Activated CD4-positive, alpha-beta T cell treated with anti-CD3 and anti-CD28 coated beads, Interleukin-2, amount 10 ng/mL, durations not matched to agents 24 days and 14 days (primary cell): ENCODE results near the gene TUBA3D. TPM values are rescaled to one million over a fixed set of nuclear protein-coding genes. Genes with fewer than 3 reads are reported as not detected.
"Not testable (repeated sequence)": the region's sequence is repeated elsewhere in the genome, so short reads cannot be mapped to it uniquely, and the experiment has no call there.

Experiments used
- DNase-seq: peaks from one replicate; pipeline ENCODE4 v3.0.0; 2022
- H3K27ac Mint-ChIP-seq: one replicate; pipeline ENCODE4 v1.8.0; 2022; ENCODE audit warnings: mild to moderate bottlenecking, mixed read lengths
- H3K27me3 Mint-ChIP-seq: one replicate; pipeline ENCODE4 v1.8.0; 2022; ENCODE audit warnings: mixed read lengths
- H3K36me3 Mint-ChIP-seq: one replicate; pipeline ENCODE4 v1.8.0; 2022; ENCODE audit warnings: low read depth, mild to moderate bottlenecking, mixed read lengths
- H3K4me1 Mint-ChIP-seq: one replicate; pipeline ENCODE4 v1.8.0; 2021; ENCODE audit warnings: mixed read lengths
- H3K4me3 Mint-ChIP-seq: one replicate; pipeline ENCODE4 v1.8.0; 2022; ENCODE audit warnings: mild to moderate bottlenecking, moderate library complexity, mixed read lengths
- H3K9me3 Mint-ChIP-seq: one replicate; pipeline ENCODE4 v1.8.0; 2021; ENCODE audit warnings: mixed read lengths
- intact Hi-C: fragments of 100-400 bp; cut with micrococcal nuclease; formaldehyde crosslinking; loops from one replicate; pipeline ENCODE4 v1.15.1; 2023
- total RNA-seq: library from RNA; stranded (reverse); gene quantifications from 2 replicates; pipeline ENCODE4 v1.2.3, GENCODE V29; 2022

TUBA3D gene
- total RNA-seq, 1 donor from 2014 or later, result not detected

- peak overlapping the region; percentile 91 for H3K27ac Mint-ChIP-seq
- not testable (repeated sequence) for DNase-seq, H3K27me3 Mint-ChIP-seq, H3K9me3 Mint-ChIP-seq
- H3K4me1 Mint-ChIP-seq, result peaks cover 30% of the 10 kb centered on the region
- intact Hi-C loops, result loop anchor here (5.0 kb wide), 1 partner anchor 1309 kb away; the partner anchor contains the start of genes MZT2B and SMPD4
- peak overlapping the region; percentile 92 for H3K4me3 Mint-ChIP-seq
- H3K36me3 Mint-ChIP-seq, result peaks cover 25% of the 10 kb centered on the region
Observed at GRCh38 chr2:131491469-131491836, 15.5 kb downstream of the TUBA3D start.

- H3K4me3 Mint-ChIP-seq, result peak within 1 kb of the TSS; percentile 98
- peaks cover 33% of the 10 kb centered on the region for H3K4me1 Mint-ChIP-seq
- peak within 1 kb of the TSS; percentile 98 for H3K27ac Mint-ChIP-seq
- H3K36me3 Mint-ChIP-seq, result peaks cover 25% of the 10 kb centered on the region
- H3K9me3 Mint-ChIP-seq, DNase-seq, H3K27me3 Mint-ChIP-seq: not testable (repeated sequence)
- intact Hi-C loops, result loop anchor here (1.0 to 5.0 kb wide), 7 partner anchors 35 to 1310 kb away; partner anchors contain the start of genes CCDC74A, FAM168B, MZT2B and PLEKHB2
Observed at GRCh38 chr2:131492015-131492417, 16.1 kb downstream of the TUBA3D start, which contains the start of gene MZT2A. Gene MZT2A, minus strand, starts transcription at chr2:131492397. Its CDS starts 21 bp downstream, at chr2:131492376.

GRCh38 chr2:131492418-131493198 is 16.7 kb downstream of the TUBA3D start:
- Mint-ChIP-seq H3K9me3 (no peaks in the 10 kb centered on the region), H3K27me3 (no peaks in the 10 kb centered on the region), H3K27ac (peak overlapping the region; percentile 98), H3K4me3 (peak overlapping the region; percentile 98), H3K4me1 (peaks cover 37% of the 10 kb centered on the region), H3K36me3 (peaks cover 27% of the 10 kb centered on the region)
- intact Hi-C loops, result loop anchor here (1.0 to 5.0 kb wide), 7 partner anchors 34 to 1310 kb away; partner anchors contain the start of genes CCDC74A, FAM168B, MZT2B and PLEKHB2
- peak; percentile 98 for DNase-seq

GRCh38 chr2:131493199-131493968 is 17.5 kb downstream of the TUBA3D start:
- Mint-ChIP-seq H3K36me3 (peaks cover 27% of the 10 kb centered on the region), H3K4me1 (peaks cover 38% of the 10 kb centered on the region), H3K4me3 (peak overlapping the region; percentile 98), H3K27ac (peak overlapping the region; percentile 98), H3K9me3 (no peaks in the 10 kb centered on the region), H3K27me3 (no peaks in the 10 kb centered on the region)
- intact Hi-C loops, result loop anchor here (2.0 to 5.0 kb wide), 5 partner anchors 33 to 1311 kb away; partner anchors contain the start of genes CCDC74A, FAM168B, MZT2B and PLEKHB2
- no peak for DNase-seq

- peak overlapping the region; percentile 46 for H3K27ac Mint-ChIP-seq
- intact Hi-C loops, H3K27me3 Mint-ChIP-seq, DNase-seq, H3K9me3 Mint-ChIP-seq: not testable (repeated sequence)
- peak overlapping the region; percentile 34 for H3K4me3 Mint-ChIP-seq
- peaks cover 31% of the 10 kb centered on the region for H3K4me1 Mint-ChIP-seq
- H3K36me3 Mint-ChIP-seq, result peaks cover 21% of the 10 kb centered on the region
Observed at GRCh38 chr2:131495506-131495905, 19.6 kb downstream of the TUBA3D start.

- DNase-seq, H3K9me3 Mint-ChIP-seq, H3K4me3 Mint-ChIP-seq, H3K27me3 Mint-ChIP-seq, intact Hi-C loops: not testable (repeated sequence)
- peaks cover 28% of the 10 kb centered on the region for H3K36me3 Mint-ChIP-seq
- peaks cover 30% of the 10 kb centered on the region for H3K4me1 Mint-ChIP-seq
- peak overlapping the region; percentile 85 for H3K27ac Mint-ChIP-seq
Observed at GRCh38 chr2:131498321-131498973, 22.5 kb downstream of the TUBA3D start.

GRCh38 chr2:131503587-131503986 is 27.7 kb downstream of the TUBA3D start:
- H3K27me3 Mint-ChIP-seq, intact Hi-C loops, H3K4me3 Mint-ChIP-seq, DNase-seq, H3K4me1 Mint-ChIP-seq, H3K9me3 Mint-ChIP-seq: not testable (repeated sequence)
- peaks cover 50% of the 10 kb centered on the region for H3K36me3 Mint-ChIP-seq
- H3K27ac Mint-ChIP-seq, result peak overlapping the region; percentile 65

- intact Hi-C loops, H3K4me1 Mint-ChIP-seq, H3K9me3 Mint-ChIP-seq, H3K27me3 Mint-ChIP-seq: not testable (repeated sequence)
- peaks cover 47% of the 10 kb centered on the region for H3K36me3 Mint-ChIP-seq
- H3K4me3 Mint-ChIP-seq, result peak overlapping the region; percentile 52
- H3K27ac Mint-ChIP-seq, result peak overlapping the region; percentile 88
- DNase-seq, result peak; percentile 67
Observed at GRCh38 chr2:131504082-131504750, 28.3 kb downstream of the TUBA3D start.

GRCh38 chr2:131509615-131510014 is 33.7 kb downstream of the TUBA3D start:
- no peak for DNase-seq
- intact Hi-C loops, result no loop called here
- H3K36me3 Mint-ChIP-seq, result peaks cover 40% of the 10 kb centered on the region
- H3K27ac Mint-ChIP-seq, result no peak overlapping the region
- peaks cover 12% of the 10 kb centered on the region for H3K4me1 Mint-ChIP-seq
- no peaks in the 10 kb centered on the region for H3K9me3 Mint-ChIP-seq
- no peak overlapping the region for H3K4me3 Mint-ChIP-seq
- H3K27me3 Mint-ChIP-seq, result no peaks in the 10 kb centered on the region

- H3K4me3 Mint-ChIP-seq, intact Hi-C loops, DNase-seq, H3K27ac Mint-ChIP-seq, H3K9me3 Mint-ChIP-seq, H3K27me3 Mint-ChIP-seq: not testable (repeated sequence)
- H3K36me3 Mint-ChIP-seq, result peaks cover 30% of the 10 kb centered on the region
- peaks cover 10% of the 10 kb centered on the region for H3K4me1 Mint-ChIP-seq
Observed at GRCh38 chr2:131511291-131511968, 35.5 kb downstream of the TUBA3D start.

GRCh38 chr2:131511969-131512870 is 36.3 kb downstream of the TUBA3D start:
- H3K27me3 Mint-ChIP-seq, DNase-seq, H3K9me3 Mint-ChIP-seq, intact Hi-C loops, H3K4me3 Mint-ChIP-seq: not testable (repeated sequence)
- Mint-ChIP-seq H3K36me3 (peaks cover 27% of the 10 kb centered on the region), H3K27ac (peak overlapping the region; percentile 48), H3K4me1 (peaks cover 10% of the 10 kb centered on the region)
